ENCODE data around the gene CHCHD4.

The CHCHD4 gene

DNA sequence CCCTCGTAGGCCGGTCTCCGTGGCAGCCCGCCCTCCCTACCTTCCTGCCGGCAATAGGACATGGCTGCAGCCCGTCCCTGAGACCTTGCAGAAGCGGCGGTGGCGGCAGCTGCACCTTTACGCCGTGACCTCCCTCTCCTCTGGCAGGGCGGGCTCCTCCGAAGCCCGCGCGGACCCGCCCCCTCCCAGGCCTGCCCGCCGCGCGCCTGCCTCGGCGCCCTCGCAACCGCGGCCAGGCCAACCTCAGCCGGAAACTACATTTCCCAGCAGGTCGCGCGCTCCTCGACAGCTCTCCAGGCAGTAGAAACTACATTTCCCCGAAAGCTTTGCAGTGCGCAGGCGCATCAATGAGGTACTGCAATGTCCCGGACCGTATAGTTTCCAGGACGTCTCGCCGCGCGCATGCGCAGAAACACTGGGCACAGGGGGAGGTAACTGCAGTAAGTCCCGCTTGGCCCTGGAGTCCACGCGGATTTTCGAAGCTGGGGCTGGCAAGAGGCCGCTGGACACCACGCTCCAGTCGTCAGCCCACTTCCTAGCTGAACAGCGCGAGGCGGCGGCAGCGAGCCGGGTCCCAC is at the start of gene CHCHD4, which contains the start of gene TMEM43:
Gene CHCHD4, minus strand, starts transcription at position 256 of the 578 bp plus-strand sequence. Its CDS starts 194 bp downstream, at position 62.
Gene TMEM43, plus strand, starts transcription at position 438 of the 578 bp plus-strand sequence. CDS start 142 bp downstream, outside the sequence.
- peak; percentile 96 for DNase-seq

DNA sequence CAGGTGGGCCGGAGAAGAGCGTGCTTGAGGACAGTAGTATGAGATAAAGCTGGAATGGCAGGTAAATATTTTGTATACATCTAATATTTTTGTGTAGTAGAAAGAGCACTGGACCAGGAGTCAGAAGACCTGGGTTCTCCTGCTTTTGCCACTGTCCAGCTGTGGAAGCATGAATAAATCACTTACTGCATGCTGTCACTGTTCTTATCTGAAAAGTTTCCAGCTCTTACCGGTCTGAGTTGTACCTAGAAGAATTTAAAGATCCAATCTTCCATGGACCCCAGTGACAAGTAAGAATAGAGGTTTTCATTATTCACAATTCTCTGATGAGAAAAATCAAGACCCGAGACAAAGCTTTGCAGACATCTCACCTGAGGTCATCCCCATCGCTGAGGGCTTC is 47.8 kb upstream of the CHCHD4 start:
- no peak for DNase-seq

DNA sequence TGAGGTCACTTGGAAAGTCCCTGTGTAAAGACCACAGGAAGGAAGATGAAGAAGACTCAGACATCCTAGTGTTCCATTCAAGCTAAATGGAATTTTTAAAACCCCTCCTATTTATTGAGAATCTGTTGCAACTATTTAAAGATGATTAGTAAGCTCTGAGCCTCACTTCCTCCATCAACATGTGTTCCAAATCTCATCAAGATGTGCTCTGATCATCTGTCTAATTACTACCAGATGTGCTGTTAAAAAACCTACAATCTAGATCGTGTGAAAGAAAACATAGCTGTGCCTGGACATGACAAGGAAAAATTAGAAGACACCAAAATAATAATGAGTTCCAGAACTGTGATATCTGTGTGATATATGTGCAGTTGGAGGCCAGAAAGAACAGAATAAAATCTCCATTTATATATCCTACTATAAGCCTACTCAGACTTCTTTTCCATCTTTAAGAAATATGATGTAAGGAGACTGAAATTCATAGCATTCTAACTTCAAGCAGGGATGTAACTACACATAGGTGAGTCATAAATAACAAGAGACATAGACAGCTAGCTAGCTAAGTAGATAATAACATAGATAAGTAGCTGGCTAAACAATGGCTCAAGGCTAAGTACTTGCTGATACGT is 46.0 kb upstream of the CHCHD4 start:
- DNase-seq: no peak

DNA sequence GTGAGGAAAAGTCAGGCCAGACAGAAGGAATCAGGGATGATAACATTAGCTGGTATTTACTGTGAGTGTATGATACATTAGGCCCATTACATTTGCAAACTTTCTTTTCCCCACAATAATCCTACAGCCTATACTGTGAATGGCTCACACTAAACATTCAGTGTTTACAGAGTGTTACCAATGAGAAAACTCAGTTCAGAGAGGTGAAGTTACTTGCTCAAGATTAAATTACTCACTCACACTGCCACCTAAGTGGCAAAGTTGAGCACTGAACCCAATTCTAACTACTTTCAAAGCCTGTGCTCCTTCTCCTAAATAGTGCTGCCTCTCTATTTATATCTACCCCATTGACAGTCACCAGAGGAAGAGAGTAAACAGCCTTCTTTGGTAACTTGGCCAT is 45.2 kb upstream of the CHCHD4 start:
- DNase-seq: no peak

DNA sequence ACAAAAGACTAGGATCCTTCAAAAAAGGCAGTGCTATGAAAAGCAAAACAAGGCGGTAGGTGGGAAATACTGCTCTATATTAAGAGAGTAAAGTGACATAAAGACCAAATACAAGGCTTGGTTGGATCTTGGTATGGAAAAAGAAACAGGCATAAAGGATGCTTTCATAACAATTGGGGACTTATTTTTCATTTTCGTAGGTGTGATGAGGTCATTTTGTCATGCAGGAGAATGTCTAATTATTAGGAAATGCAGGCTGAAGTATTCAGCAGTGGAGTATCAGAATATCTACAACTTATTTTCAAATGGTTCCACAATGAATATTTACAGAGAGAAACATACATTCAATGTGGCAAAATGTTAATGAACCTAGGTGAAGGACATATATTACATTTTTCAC is 44.8 kb upstream of the CHCHD4 start:
- DNase-seq: no peak

DNA sequence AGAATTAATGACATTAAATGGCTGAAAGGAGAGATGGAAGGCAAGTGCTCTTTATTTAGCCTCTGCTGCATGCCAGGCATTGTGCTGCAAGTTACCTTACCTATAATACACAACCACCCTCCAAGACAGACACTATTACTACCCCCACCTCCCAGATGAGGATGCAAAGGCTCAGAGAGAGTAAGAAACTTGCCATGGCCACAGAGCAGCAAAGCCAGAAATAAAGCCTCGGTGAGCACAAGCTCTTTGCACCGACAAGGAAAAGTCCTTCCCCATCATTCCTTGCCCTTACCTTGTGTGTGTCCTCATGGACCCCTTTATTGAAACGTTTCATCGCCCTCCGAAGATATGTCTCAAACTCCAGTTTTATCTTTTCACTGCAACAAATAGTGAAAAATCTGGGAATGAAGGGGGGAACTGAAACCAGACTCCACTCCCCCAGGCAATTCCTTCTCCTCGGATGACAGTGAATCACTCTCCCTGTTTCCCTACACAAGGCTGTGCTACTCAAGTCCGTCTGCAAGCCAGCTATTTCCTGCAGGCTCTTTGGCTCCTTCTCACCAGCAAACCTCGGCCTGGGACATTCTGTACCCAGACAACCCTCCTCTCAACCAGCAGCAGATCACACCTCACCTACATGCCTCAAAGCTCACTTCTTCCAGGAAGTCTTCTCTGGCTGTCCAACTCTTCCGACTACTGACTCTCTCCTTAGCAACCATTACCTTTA is 42.4 kb upstream of the CHCHD4 start:
- no peak for DNase-seq

DNA sequence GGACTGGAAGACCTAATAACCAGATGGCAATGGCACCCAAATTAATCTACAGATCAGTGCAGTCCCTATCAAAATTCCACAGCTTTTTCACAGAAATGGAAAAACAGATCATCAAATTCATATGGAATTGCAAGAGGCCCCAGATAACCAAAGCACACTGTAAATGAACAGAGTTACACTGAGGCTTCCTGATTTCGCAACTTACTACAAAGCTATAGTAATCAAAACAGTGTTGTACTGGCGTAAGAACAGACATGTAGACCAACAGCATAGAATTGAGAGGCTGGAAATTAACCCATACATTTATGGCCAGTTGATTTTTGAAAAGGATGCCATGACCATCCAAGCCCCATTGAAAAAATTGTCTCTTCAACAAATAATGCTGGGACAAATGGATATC is 37.5 kb upstream of the CHCHD4 start:
- DNase-seq: no peak

DNA sequence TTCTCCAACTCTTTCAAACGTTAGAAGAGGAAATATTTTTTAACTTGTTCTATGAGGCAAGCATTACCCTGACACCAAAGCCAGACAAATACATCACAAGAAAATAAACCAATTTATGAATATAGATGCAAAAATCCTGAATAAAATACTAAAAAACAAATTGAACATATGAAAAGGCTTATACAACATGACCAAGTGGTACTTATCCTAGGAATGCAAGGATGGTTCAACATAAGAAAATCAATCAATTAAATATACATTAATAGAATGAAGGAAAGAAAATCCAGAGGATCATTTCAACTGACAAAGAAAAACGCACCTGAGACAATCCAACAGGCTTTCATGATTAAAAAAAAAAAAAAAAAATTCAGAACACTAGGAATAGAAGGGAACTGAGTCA is 36.6 kb upstream of the CHCHD4 start:
- no peak for DNase-seq

DNA sequence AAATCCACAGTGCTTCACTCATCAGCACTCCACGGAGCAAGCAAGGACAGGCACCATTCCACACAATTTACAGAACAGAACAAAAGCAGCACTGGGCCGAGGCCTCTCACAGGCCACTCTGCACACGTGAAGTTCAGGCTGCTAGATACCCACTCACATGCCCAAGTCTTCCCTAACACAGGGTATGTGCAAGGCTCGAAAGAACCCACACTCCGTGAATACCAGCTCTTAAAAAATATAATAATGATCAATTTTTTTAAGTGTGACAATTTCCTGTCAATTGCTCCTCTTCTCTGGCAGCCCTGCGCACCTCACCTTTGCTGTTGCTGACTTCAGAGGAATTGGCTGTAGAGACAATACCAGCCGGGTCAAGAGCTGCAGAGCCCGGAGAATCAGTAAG is 34.8 kb upstream of the CHCHD4 start:
- DNase-seq: no peak

DNA sequence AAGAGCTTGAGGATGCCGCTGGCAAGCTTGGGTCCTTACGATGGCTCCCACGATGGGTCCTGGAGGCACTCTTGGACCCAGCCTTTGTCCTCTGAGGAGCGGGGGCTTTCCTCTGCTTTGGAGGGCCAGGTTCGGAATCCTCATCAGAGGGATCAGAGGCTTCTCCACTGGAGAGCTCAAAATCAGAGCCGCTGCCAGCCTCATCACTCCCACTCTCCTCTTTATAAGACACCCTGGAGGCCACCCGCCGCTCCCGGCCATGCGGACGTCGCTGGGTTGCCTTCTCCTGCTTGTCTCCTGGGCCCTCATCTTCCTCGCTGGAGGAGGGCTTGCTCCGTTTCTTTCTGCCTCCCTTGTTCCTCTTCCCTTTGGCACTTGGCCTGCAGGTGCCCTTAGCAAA is 33.7 kb upstream of the CHCHD4 start:
- DNase-seq: no peak

DNA sequence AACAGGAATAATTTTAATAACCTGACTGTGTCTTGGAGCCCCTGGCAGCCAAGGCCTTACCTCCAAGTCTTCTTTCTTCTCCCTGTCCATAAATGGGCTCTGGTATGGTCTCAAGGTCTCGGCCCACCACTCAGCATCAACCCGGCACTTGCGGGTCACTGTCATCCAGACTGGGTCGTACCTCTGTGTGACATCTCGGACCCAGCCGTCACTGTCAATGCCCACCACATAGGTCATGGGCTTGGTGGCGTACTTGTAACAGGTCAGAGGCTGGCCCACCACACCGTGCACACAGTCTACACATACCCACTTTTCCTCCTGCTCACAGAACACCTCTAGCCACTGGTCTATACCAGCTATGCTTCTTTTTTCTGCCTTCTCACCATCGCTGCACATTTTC is 33.3 kb upstream of the CHCHD4 start:
- no peak for DNase-seq

DNA sequence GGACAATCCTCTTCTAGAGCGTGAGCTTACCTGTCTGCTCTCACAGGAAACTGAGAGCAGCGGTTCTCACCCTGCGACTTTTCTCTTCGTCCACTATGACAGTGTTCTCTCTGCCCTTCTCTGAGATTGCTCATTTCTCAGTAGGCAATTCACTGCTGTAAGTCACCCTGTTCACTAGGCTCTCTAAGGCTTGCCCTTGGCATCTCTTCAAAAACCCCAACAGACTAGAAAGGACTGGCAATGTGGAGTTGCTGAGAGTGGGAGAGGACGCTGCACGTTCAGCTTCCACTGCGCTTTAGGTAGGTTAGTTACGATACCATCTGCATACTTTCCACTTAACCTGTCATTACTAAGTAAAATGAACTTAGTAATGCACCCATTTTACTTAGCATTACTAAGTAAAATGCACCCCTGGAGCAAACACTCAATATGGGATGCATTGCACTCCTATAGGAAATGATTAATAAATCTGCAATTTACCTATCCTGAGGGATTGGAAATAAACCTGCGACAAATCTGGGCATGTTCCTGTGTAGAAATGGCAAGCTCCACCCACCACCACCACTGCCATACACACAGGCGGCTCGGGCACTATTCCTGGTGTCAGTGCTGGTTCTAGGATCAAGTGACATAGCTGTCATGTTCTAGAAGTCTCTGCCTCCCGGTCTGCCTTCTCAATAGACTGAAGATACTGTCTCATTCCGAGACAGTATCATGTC is 32.3 kb upstream of the CHCHD4 start:
- no peak for DNase-seq

DNA sequence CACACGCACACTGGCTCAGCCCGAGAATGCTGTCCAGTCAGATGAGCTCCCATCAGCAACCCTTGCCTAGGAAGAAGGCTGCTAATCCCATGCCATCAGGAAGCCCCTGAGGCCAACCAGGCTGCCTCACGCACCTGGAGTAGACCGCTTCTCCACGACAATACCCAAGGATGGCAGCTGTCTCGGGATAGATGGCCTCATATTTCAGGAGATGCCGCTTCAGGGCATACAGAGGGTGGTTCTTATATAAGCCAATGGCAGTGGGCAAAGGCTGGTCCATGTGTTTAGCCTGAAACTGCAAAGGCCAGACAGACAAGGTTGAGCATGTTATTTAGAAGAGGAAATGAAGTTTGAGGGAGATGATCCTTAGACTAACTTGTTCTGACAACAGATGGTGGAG is 31.5 kb upstream of the CHCHD4 start:
- DNase-seq: no peak

DNA sequence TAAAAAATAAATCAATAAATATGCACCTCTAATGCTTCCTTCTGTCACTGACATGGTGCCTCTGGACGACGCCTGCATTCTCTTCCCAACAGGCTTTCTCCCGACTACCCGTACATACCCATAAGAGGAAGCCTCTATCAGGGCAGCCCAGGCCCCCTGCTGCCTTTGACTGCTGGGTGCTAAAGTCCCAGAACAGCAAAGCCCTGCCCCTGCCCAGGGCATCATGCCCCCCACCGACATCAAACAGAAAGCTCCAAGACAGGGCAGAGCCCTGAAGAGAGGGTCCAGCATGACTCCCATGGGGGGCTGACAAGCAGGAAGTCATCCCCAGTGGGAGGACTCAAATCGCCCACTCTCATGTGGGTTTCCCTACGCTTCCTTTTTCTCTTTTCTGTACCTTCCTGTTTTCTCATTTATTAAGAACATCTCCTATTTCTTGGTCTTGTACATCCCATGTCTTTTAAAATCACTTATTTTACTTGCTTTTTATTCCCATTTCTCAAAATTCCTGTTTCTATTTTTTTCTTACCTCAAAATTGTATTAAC is 30.3 kb upstream of the CHCHD4 start:
- no peak for DNase-seq

DNA sequence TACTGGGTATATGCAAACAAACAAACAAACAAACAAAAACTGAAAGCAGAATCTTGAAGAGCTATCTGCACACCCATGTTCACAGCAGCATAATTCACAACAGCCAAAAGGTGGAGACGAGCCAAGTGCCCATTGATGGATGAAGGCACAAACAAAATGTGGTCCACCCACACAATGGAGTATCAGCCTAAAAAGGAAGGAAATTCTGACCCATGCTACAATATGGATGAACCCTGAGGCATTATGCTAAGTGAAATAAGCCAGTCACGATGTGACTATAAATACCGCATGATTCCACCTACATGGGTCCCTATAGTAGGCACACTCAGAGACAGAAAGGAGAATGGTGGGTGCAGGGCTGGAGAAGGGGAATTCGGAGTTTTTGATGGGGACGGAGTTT is 29.6 kb upstream of the CHCHD4 start:
- DNase-seq: no peak

DNA sequence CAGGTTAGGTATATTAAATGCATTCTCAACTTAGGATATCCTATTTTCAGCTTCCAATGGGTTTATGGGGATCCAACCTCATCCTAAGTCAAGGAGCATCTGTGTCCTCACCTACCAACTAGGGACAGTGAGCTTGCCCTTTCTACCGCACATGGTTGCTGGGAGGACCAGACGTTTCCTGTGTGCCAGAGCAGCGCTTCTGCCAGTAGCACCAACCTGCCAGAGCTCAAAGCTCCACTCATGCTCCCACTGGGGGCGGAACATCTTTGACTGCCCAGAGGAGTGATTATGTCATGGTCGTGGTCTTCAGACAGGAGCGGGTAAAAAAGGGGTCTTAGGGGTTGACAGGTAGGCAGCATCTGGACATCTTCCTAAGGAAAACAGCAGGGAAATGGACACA is 29.0 kb upstream of the CHCHD4 start:
- no peak for DNase-seq

DNA sequence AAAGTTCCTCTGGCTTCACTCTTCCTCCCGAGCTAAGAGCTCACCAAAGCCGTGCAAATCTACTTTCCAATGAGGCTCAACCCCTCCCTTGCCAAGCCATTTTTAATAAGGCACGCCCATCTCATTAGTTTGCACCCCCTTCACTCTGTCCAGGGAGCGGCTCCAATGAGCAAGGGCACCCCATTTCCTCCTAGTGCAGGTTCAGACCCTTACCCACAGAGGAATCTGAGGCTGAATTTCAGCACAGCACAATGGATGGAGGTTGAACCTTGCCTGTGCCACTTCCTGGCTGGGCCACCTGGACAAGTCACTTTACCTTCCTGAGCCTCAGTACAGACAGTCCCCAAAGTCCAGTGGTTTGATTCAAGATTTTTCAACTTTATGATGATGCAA is 28.3 kb upstream of the CHCHD4 start:
- DNase-seq: no peak

DNA sequence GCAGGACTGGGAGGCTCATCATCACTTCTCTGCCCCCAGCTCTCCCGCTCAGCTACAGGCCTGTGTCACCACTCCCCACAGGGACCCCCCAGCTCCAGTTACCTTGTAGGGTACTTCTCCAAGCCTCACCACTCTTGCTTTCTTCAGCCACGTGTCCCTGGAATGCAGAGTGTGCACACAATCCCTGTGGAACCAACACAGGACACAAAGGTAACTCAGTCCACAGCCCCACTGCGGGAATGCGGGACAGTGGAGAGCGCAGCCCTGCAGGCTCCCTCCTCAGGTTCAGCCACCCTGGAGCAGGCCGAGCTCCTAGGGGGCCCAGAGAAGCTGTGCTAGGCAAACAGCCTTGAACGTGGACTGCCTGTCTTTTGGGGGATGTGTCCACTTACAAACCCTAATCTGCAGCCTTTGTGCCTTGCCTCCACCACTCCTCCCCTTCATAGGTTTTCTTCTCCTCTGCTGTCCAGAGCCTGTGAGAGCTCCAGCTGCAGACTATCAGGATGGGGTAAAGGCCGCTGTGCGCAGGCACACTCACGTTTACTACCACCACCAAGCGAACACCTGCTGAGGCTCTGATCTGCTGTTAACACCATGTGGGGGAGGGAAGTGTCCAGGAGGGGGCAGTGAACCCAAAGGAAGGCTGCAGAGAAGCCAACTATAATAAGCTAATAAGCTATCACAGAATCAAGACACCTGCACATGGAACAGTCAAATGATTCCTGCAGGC is 27.7 kb upstream of the CHCHD4 start:
- DNase-seq: no peak

DNA sequence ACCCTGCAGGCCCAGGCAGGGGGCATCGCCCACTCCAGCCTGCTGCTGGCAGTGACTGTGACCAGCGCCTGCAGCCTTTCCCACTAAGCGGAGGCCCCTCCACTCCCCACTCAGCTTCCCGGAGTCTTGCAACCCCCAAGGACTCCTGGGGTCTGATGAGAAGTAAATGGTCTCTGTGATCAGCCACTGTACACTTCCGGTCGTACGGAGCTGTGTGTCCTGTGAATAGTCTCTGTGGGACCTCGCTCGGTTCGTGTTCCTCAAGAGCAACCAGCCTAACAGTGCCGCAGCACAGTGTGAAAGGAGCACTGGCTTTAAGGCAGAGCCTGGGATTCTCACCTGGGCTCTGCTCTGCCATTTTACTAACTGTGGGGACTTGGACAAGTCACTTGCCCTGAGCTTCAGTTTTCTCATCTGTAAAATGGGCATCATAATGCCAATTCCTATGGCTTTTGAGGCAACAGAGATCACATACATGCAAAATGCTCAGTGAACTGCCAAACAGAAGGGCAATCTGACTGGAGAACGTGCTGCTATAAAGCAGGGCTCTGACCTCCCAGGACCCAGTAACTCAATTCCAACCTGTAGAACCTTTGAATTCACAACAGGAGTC is 26.9 kb upstream of the CHCHD4 start:
- no peak for DNase-seq

DNA sequence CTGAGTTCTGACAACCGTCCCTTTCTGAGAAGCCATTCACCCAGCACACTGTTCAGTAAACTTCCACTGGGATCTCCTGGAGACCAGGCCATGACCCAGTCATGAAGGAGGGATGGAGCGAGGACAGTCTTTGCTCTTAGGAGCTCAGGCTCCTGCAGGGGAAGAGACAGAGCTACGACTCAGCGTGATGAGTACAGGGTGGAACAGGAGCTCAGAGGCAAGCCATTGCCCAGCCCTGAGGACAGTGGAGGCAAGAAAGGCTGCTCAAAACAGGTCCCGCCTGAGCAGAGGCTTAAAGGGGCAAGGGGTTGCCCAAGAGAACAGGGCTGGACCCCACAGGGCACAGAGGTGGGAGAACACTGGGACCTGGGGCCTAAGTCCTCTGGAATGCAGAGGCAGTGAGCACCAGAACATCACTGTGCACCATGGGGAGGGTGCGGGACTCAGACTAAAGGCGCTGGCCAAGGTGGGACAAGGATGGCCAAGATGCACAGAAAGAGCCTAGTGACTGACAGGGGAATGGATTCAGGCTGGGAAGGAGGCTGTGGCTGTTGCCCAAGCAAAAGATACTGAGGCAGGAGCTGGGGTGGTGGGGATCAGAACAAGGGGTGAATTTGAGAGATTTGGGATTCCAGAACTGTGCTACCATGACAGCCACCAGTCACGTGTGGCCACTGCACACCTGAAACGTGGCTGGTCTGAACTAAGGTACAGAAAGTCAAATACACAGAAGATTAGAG is 26.0 kb upstream of the CHCHD4 start:
- no peak for DNase-seq

DNA sequence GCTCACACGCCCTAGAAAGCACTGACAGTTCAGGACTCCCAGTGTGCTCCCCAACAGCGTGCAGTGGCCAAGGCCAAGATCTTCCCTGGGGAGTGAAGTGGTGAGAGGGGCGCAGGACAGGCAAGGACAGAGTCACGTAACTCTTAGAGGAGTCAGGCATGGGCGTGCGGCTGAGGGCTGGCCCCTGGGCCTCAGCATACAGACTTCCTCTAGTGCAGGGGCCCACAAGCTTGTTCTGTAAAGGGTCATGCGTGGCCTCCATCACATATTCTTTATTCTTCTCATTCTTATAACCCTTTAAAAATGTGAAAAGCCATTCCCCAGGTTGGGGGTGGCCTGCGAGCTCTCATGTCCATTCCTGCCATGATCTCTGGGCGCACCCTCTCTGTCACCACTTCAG is 25.4 kb upstream of the CHCHD4 start:
- DNase-seq: no peak

Data from NCI-H1048 (cell line).